ENCODE data around the gene ZFAND3.

GRCh38 chr6:37983720-37984501 is 164.4 kb downstream of the ZFAND3 start:
- TF ChIP-seq POLR2A (IDR thresholded peaks at IDR 0.05; ENCODE audit: low read depth, low read length), result no peak
- no peak for TF ChIP-seq CTCF (IDR thresholded peaks at IDR 0.05; ENCODE audit: extremely low read depth in 1 of 2, insufficient read depth in 1 of 2, low read depth in 1 of 2, low read length in 2 of 2)
- TF ChIP-seq POLR2AphosphoS5 (IDR thresholded peaks at IDR 0.05; ENCODE audit: insufficient read depth, low read depth, low read length), result no peak
- no peak for TF ChIP-seq EZH2 (IDR thresholded peaks at IDR 0.05; ENCODE audit: borderline replicate concordance, low read depth, low read length, severe bottlenecking)
- TF ChIP-seq FOS (IDR thresholded peaks at IDR 0.05; ENCODE audit: borderline replicate concordance, insufficient read depth, low read length), result no peak
- TF ChIP-seq MAX (IDR thresholded peaks at IDR 0.05; ENCODE audit: insufficient read depth, insufficient read length), result no peak
- TF ChIP-seq MYC (IDR thresholded peaks at IDR 0.05; ENCODE audit: low read depth, low read length), result no peak
